Pancreas (tissue), 10 donors: ENCODE results near the gene RHOBTB1. TPM values are rescaled to one million over a fixed set of nuclear protein-coding genes. Genes with fewer than 3 reads are reported as not detected.

Source experiments
- ATAC-seq, 4 donors: fragments of 200-7000 bp; cut with Tn5 transposase; one replicate each; pipeline versions ENCODE4 v1.8.0 to v1.9.1; 2020; ENCODE audit warnings: mild to moderate bottlenecking in 4 of 4, moderate library complexity in 4 of 4
- DNase-seq, 6 donors: peaks; one replicate each; pipeline ENCODE4 v3.0.0-alpha.2; 2020
- FAIRE-seq: peaks from 2 replicates; lab custom pipeline; 2012; peaks lifted over from hg19 to GRCh38; lab: Jason Lieb, UNC
- H3K27ac ChIP-seq, 4 donors: fragments of 200-600 bp; sonication (generic); 1 replicate in 3 of 4; 2 replicates in 1 of 4; pipeline versions ENCODE4 v1.5.0 to v1.8.0; 2020
- H3K27me3 ChIP-seq, 4 donors: fragments of 200-600 bp; one replicate each; pipeline ENCODE4 v1.8.0; 2021
- H3K36me3 ChIP-seq, 3 donors: fragments of 200-600 bp; sonication (generic) in 1 of 3; one replicate each; pipeline versions ENCODE4 v1.5.0 to v1.8.0; 2020 to 2021
- H3K4me1 ChIP-seq, 3 donors: fragments of 200-600 bp; one replicate each; pipeline ENCODE4 v1.8.0; 2021
- H3K4me3 ChIP-seq, 4 donors: fragments of 200-600 bp; sonication (generic) in 2 of 4; one replicate each; pipeline versions ENCODE4 v1.5.0 to v1.8.0; 2020 to 2021
- H3K9me3 ChIP-seq, 4 donors: fragments of 200-600 bp; one replicate each; pipeline ENCODE4 v1.8.0; 2021
- CTCF ChIP-seq, 4 donors: fragments of 200-600 bp; sonication (generic) in 3 of 4; IDR thresholded peaks; one replicate each; pipeline versions ENCODE4 v1.5.0 to v1.8.0; 2021; ENCODE audit warnings: antibody characterized with exemption in 4 of 4
- WGBS, 2 donors: extraction: QIAGEN DNeasy Blood & Tissue Kit; methylation state at CpG; one replicate each; pipeline ENCODE4 v1.1.7; 2013; 5-methylcytosine and 5-hydroxymethylcytosine counted together
- intact Hi-C, 3 donors: fragments of 100-400 bp; cut with DNase I; formaldehyde crosslinking; loops; one replicate each; pipeline versions ENCODE4 v1.11.1 to v1.14.2; 2022
- polyA plus RNA-seq, 2 donors: library from polyadenylated mRNA; stranded (reverse); fragments of 200-250 nt; gene quantifications; one replicate each; pipeline ENCODE4 v1.2.3, GENCODE V29; 2013
- total RNA-seq, 6 donors: library from RNA; stranded (reverse); fragmentation: NEBNext Ultra II Directional in 4 of 6; extraction: Animal tissue kit (Norgen Biotek cat#: 25700) in 4 of 6; gene quantifications; one replicate each; pipeline versions ENCODE4 v1.2.1 to v1.2.4, GENCODE V29; 2021 to 2023
- donor health status: healthy with polysubstance abuse.
- donor health status: DM: no; HTN: no; CAD: no; lungs with moderate emphysema.
- donor health status: DM: no; HTN: no; CAD: no.
- donor health status: control.
- donor health status: control.
- donor health status: Bipolar disorder and iron deficiency.
- donor health status: DM: yes; HTN: yes; CAD: no.
- donor health status: DM: no; HTN: no; CAD: no.
- donor health status: DM: no; HTN: no; CAD: no.
- donor health status: DM: yes; HTN: yes; CAD: no.

Gene RHOBTB1
- total and polyA plus RNA-seq, 8 donors = 4.0 to 11.3 (median 7.0) TPM

DNA sequence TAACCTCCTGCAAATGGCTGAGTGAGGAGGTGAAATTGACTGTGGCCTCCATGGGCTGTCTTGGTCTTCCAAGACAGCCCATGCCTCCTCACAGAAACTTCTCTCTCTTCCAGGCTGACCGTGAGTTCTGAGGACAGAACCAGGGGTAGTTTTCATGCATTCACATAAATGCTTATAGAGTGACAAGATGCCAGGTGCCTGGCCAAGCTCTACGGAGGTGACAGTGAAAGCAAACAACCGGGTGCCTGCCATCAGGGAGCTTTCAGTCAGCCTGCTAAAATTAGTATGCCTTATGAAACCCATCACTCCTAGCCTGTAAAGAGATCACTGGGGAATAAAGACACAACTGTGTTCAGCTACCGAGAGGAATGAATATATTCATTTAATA lies 919 bp upstream of the RHOBTB1 start:
- intact Hi-C loops = no loop called here
- peak overlapping the region; percentile 47 to 88 (median 76) for H3K4me3 ChIP-seq
- FAIRE-seq = no peak

DNA sequence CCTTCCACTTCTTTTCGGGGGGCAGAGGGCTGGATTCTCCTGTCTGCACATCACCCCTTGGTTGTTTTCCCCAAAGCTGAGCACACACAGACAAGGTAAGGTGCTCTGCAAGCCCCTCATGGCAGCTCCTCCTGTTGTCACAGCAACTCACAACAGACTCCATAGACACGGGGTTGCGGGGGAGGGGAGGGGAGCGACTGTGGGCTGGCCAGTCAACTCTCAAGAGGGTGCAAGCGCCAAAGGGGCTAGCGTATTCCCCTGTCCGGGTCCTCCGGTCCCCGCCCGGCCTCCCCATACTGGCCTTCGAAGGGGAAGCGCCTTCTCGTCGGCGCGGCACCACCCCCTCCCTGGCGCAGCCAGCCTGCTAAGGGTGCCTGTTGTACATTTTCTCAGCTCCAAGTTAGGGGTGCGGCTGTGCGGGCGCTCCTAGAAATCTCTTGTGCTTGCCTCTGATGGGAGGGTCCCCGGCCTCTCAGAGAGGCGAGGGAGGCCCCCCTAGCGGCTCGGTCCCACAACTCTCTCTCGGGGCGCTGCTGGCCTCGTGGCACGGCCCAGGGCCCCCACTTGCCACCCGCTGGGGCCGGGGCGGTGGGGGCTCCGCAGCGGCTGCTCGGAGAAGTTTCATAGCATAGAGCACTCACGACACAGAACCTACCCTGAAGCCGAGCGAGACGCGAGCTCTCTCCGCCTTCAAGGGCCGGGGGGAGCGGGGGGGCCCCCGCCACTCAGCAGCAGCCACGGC lies 498 bp downstream of the RHOBTB1 start:
- 0 to 1% methylated on average over 34 to 44 of the region's 44 CpGs for WGBS, 2 donors
- intact Hi-C loops = no loop called here
- FAIRE-seq (no peak), ATAC-seq (peak; percentile 59 to 69 (median 64)), DNase-seq (peak; percentile 58 to 88 (median 76))
- peak overlapping the region; percentile 47 to 88 (median 76) for H3K4me3 ChIP-seq
- H3K36me3 ChIP-seq = no peaks in the 10 kb centered on the region
- peak overlapping the region; percentile 92 to 99 (median 96) for H3K27ac ChIP-seq
- TF ChIP-seq CTCF (IDR thresholded peaks at IDR 0.05) = no peak
- H3K4me1 ChIP-seq = peaks cover 0 to 21% (median 6%) of the 10 kb centered on the region in 3 donors
- no peaks in the 10 kb centered on the region for H3K9me3 ChIP-seq
- no peaks in the 10 kb centered on the region for H3K27me3 ChIP-seq

More for the DNA sequence above, 919 bp upstream of the RHOBTB1 start:
- Histone ChIP-seq H3K9me3 (no peaks in the 10 kb centered on the region), H3K4me1 (peaks cover 0 to 7% (median 0%) of the 10 kb centered on the region in 3 donors), H3K27ac (peak overlapping the region; percentile 92 to 99 (median 96)), H3K36me3 (no peaks in the 10 kb centered on the region), H3K27me3 (no peaks in the 10 kb centered on the region)
- 33 to 38% methylated on average over 4 of the region's 4 CpGs for WGBS, 2 donors
- no peak for TF ChIP-seq CTCF (IDR thresholded peaks at IDR 0.05)
- ATAC-seq (peak in 1 of 4 donors; percentile 0), DNase-seq (no peak)

GRCh38 chr10:60942788-60943315 lies 1.1 kb downstream of the RHOBTB1 start:
- intact Hi-C loops = no loop called here
- DNase-seq (peak; percentile 25 to 59 (median 42)), ATAC-seq (peak in 3 of 4 donors; percentile 8 to 24 (median 16)), FAIRE-seq (no peak)
- no peaks in the 10 kb centered on the region for H3K36me3 ChIP-seq
- no peaks in the 10 kb centered on the region for H3K9me3 ChIP-seq
- no peak for TF ChIP-seq CTCF (IDR thresholded peaks at IDR 0.05)
- H3K27me3 ChIP-seq = no peaks in the 10 kb centered on the region
- peaks cover 0 to 28% (median 11%) of the 10 kb centered on the region in 3 donors for H3K4me1 ChIP-seq
- H3K4me3 ChIP-seq = peak overlapping the region; percentile 47 to 88 (median 76)
- H3K27ac ChIP-seq = peak overlapping the region; percentile 92 to 99 (median 96)
- WGBS, 2 donors = 2 to 3% methylated on average over 13 of the region's 13 CpGs

GRCh38 chr10:60942134-60942787 lies 1.7 kb downstream of the RHOBTB1 start:
- Histone ChIP-seq H3K27ac (peak overlapping the region in 2 of 4 donors; percentile 96 to 99), H3K27me3 (no peaks in the 10 kb centered on the region), H3K36me3 (no peaks in the 10 kb centered on the region), H3K4me3 (peak overlapping the region in 2 of 4 donors; percentile 65 to 87), H3K9me3 (no peaks in the 10 kb centered on the region), H3K4me1 (peaks cover 0 to 33% (median 11%) of the 10 kb centered on the region in 3 donors)
- TF ChIP-seq CTCF (IDR thresholded peaks at IDR 0.05) = no peak
- WGBS, 2 donors = 15 to 18% methylated on average over 2 of the region's 2 CpGs
- DNase-seq (no peak), FAIRE-seq (peak; percentile 23), ATAC-seq (no peak)
- intact Hi-C loops = no loop called here
